HL-60 (cell line): ENCODE data around the gene TBCC.
"Not testable (repeated sequence)": the region's sequence is repeated elsewhere in the genome, so short reads cannot be mapped to it uniquely, and the experiment has no call there.

ENCODE experiments used
- DNase-seq, 2 experiments: peaks; one replicate each; pipeline ENCODE4 v3.0.0-alpha.2; 2010 to 2020; ENCODE audit warnings: low read depth in 1 of 2, low spot score in 1 of 2
- H3K27ac ChIP-seq: fragments of 250-450 bp; sonication (Bioruptor Pico); replicated peaks from 2 replicates; pipeline ENCODE4 v1.5.1; 2020; ENCODE audit warnings: mild to moderate bottlenecking, moderate library complexity
- H3K27me3 ChIP-seq: fragments of 250-450 bp; sonication (Bioruptor Pico); 2 replicates; pipeline ENCODE4 v1.5.1; 2021; ENCODE audit warnings: mild to moderate bottlenecking, moderate library complexity; ENCODE audit not compliant: insufficient read depth, poor library complexity, severe bottlenecking
- H3K4me3 ChIP-seq: replicated peaks from 2 replicates; pipeline ENCODE4 v1.5.1; 2011; ENCODE audit warnings: mild to moderate bottlenecking, control low read depth, low read length; ENCODE audit not compliant: insufficient read depth
- GABPA ChIP-seq: IDR thresholded peaks from 2 replicates; pipeline ENCODE4 v1.6.1; 2012; ENCODE audit warnings: low read depth
- POLR2AphosphoS5 ChIP-seq: IDR thresholded peaks from 2 replicates; pipeline ENCODE4 v1.6.1; 2012; ENCODE audit warnings: low read depth
- SPI1 ChIP-seq: IDR thresholded peaks from 2 replicates; pipeline ENCODE4 v1.6.1; 2012; ENCODE audit warnings: low read depth, mild to moderate bottlenecking, borderline replicate concordance
- TF ChIP-seq, protein P1 (sequence below): IDR thresholded peaks from one replicate; pipeline ENCODE4 v1.5.1; 2011; ENCODE audit warnings: low read length, control low read depth, inconsistent platforms; ENCODE audit not compliant: insufficient read depth
- TF ChIP-seq, protein P2 (sequence below): IDR thresholded peaks from 2 replicates; pipeline ENCODE4 v1.6.1; 2012; ENCODE audit warnings: low read depth; ENCODE audit not compliant: insufficient replicate concordance

The TBCC gene

DNA sequence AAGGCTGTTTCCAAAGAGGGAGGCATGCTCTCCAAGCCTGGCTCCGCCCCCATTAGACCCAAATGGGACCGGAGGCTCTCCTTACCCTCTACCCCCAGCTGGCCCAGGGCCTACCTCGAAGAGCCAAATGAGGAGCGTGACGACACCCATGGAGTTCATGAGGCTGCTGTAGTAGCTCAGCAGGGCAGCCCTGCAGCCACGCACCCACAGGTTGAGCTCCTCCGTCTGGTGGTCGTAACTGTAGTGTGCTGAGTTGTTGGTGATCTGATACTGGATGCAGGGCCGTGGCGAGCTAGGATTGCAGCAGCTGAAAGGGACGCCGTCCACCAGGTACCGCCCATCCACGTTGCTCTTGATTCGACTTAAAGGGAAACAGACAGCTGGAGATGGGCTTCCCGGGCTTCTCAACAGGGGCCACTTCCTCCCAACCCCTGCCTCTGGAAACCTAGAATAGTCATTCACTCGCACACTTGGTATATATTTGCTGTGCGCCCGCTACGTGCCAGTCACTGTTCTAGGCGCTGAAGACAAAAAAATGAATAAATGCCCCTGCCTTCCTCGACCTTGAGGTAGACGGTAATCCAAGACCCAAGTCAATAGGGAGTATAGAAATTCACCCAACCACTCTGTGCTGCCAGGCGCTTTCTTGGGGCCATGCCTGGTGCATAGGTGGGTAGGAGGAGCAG is 41.5 kb downstream of the TBCC start:
- TF ChIP-seq SPI1 = no peak
- TF ChIP-seq GABPA = no peak
- TF ChIP-seq, protein P1, sequence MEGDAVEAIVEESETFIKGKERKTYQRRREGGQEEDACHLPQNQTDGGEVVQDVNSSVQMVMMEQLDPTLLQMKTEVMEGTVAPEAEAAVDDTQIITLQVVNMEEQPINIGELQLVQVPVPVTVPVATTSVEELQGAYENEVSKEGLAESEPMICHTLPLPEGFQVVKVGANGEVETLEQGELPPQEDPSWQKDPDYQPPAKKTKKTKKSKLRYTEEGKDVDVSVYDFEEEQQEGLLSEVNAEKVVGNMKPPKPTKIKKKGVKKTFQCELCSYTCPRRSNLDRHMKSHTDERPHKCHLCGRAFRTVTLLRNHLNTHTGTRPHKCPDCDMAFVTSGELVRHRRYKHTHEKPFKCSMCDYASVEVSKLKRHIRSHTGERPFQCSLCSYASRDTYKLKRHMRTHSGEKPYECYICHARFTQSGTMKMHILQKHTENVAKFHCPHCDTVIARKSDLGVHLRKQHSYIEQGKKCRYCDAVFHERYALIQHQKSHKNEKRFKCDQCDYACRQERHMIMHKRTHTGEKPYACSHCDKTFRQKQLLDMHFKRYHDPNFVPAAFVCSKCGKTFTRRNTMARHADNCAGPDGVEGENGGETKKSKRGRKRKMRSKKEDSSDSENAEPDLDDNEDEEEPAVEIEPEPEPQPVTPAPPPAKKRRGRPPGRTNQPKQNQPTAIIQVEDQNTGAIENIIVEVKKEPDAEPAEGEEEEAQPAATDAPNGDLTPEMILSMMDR = no peak
- TF ChIP-seq POLR2AphosphoS5 = no peak
- TF ChIP-seq, protein P2, sequence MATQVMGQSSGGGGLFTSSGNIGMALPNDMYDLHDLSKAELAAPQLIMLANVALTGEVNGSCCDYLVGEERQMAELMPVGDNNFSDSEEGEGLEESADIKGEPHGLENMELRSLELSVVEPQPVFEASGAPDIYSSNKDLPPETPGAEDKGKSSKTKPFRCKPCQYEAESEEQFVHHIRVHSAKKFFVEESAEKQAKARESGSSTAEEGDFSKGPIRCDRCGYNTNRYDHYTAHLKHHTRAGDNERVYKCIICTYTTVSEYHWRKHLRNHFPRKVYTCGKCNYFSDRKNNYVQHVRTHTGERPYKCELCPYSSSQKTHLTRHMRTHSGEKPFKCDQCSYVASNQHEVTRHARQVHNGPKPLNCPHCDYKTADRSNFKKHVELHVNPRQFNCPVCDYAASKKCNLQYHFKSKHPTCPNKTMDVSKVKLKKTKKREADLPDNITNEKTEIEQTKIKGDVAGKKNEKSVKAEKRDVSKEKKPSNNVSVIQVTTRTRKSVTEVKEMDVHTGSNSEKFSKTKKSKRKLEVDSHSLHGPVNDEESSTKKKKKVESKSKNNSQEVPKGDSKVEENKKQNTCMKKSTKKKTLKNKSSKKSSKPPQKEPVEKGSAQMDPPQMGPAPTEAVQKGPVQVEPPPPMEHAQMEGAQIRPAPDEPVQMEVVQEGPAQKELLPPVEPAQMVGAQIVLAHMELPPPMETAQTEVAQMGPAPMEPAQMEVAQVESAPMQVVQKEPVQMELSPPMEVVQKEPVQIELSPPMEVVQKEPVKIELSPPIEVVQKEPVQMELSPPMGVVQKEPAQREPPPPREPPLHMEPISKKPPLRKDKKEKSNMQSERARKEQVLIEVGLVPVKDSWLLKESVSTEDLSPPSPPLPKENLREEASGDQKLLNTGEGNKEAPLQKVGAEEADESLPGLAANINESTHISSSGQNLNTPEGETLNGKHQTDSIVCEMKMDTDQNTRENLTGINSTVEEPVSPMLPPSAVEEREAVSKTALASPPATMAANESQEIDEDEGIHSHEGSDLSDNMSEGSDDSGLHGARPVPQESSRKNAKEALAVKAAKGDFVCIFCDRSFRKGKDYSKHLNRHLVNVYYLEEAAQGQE = no peak
- Histone ChIP-seq H3K4me3 (no peak overlapping the region), H3K27ac (no peak overlapping the region), H3K27me3 (no peaks in the 10 kb centered on the region)
- DNase-seq = no peak

DNA sequence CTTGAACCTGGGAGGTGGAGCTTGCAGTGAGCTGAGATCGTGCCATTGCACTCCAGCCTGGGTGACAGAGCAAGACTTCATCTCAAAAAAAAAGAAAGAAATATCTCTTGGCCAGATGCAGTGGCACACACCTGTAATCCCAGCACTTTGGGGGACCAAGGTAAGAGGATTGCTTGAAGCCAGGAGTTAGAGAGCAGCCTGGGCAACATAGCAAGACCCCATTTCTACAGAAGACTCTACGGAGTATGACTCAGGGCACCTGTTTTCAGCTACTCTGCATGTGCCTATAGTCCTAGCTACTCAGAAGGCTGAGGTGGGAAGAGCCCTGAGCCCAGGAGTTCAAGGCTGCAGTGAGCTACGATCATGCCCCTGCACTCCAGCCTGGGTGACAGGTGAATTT is 43.1 kb downstream of the TBCC start:
- not testable (repeated sequence) for DNase-seq, H3K4me3 ChIP-seq, H3K27ac ChIP-seq, H3K27me3 ChIP-seq

DNA sequence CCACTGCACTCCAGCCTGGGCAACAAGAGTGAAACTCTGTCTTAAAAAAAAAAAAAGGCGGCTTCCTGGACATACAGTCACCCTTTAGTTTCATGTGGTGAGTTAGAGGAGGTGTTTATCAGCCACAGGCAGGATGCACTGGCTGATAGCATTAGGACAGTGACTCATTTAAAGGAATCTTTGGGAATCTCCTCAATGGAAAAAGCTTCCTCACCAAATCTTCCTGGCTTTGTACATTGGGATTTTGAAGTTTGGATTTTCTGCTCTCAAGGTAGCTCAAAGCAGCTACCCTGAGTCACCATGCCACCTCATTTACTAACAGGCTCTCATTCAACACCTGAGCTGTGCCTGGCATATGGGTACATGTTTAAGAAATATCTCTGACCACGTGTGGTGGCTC is 43.7 kb downstream of the TBCC start:
- TF ChIP-seq SPI1 (no peak), GABPA (no peak), POLR2AphosphoS5 (no peak)
- TF ChIP-seq, protein P1 = no peak
- TF ChIP-seq, protein P2 = no peak
- no peak overlapping the region for H3K4me3 ChIP-seq
- H3K27me3 ChIP-seq = no peaks in the 10 kb centered on the region
- no peak overlapping the region for H3K27ac ChIP-seq
- no peak for DNase-seq

DNA sequence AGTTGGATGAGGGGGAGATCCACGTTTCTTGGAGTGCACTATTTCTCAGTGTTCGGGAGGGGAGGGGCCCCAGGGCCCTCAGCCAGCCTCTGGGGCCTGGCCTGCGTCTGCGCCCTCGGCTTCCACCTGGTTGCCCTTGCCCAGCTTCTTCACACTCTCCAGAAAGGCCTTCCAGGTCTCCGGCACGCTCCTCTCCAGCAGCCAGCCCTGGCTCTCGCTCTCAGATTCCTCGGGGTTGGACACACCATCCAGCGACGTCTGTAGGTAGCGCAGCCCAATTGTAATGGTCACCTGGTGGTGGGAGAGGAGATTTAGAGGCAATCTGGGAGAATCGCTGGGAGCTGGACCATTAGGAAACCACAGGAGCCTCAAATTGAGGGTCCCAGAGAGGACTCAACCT is 47.7 kb downstream of the TBCC start:
- Histone ChIP-seq H3K27ac (no peak overlapping the region), H3K27me3 (no peaks in the 10 kb centered on the region), H3K4me3 (no peak overlapping the region)
- TF ChIP-seq, protein P1 = no peak
- TF ChIP-seq POLR2AphosphoS5 (no peak), GABPA (no peak), SPI1 (no peak)
- TF ChIP-seq, protein P2 = no peak
- no peak for DNase-seq
